Liver (tissue), 3 donors: ENCODE data around the gene TFF3.

Source experiments
- ATF3 ChIP-seq: IDR thresholded peaks from 2 replicates; pipeline ENCODE4 v1.6.1; 2016; ENCODE audit warnings: antibody characterized with exemption
- CTCF ChIP-seq: fragments of 150-350 bp; IDR thresholded peaks from 2 replicates; pipeline ENCODE4 v1.5.1; 2017; ENCODE audit warnings: improper control_type of control experiment, low read depth, low read length; ENCODE audit not compliant: missing input control
- JUND ChIP-seq, 2 donors: IDR thresholded peaks; 2 replicates each; pipeline ENCODE4 v1.6.1; 2016; ENCODE audit warnings: antibody characterized with exemption in 2 of 2
- MAX ChIP-seq: IDR thresholded peaks from 2 replicates; pipeline ENCODE4 v1.6.1; 2016; ENCODE audit warnings: antibody characterized with exemption
- REST ChIP-seq: IDR thresholded peaks from 2 replicates; pipeline ENCODE4 v1.6.1; 2016; ENCODE audit warnings: antibody characterized with exemption, mild to moderate bottlenecking
- SP1 ChIP-seq: IDR thresholded peaks from 2 replicates; pipeline ENCODE4 v1.6.1; 2018; ENCODE audit warnings: antibody characterized with exemption, mild to moderate bottlenecking
- TAF1 ChIP-seq: conservative IDR thresholded peaks from 2 replicates; pipeline ENCODE4 v1.6.1; 2016; ENCODE audit warnings: antibody characterized with exemption, mild to moderate bottlenecking
- YY1 ChIP-seq: IDR thresholded peaks from 2 replicates; pipeline ENCODE4 v1.6.1; 2016; ENCODE audit warnings: antibody characterized with exemption, mild to moderate bottlenecking
- donor health status: healthy.
- donor health status: healthy.

- TF ChIP-seq CTCF (no peak), REST (no peak), TAF1 (no peak), JUND (IDR thresholded peaks at IDR 0.05) (no peak), MAX (no peak), YY1 (no peak), ATF3 (no peak), SP1 (no peak)
Observed at GRCh38 chr21:42306366-42307035, 8.7 kb downstream of the TFF3 start.
